ENCODE data around the gene OOSP2. TPM values are rescaled to one million over a fixed set of nuclear protein-coding genes. Genes with fewer than 3 reads are reported as not detected.
A peak's percentile ranks its signal among the peaks of the same experiment; 100 is the strongest.

OOSP2 gene
- total RNA-seq (not detected), polyA plus RNA-seq (not detected)
- long read RNA-seq, donor 1 = 0 reads
- long read RNA-seq, donor 2 = 0 reads
- long read RNA-seq, donor 3 = 0 reads
- long read RNA-seq, donor 4 = 0 reads
- long read RNA-seq, donor 5 = 0 reads

DNA sequence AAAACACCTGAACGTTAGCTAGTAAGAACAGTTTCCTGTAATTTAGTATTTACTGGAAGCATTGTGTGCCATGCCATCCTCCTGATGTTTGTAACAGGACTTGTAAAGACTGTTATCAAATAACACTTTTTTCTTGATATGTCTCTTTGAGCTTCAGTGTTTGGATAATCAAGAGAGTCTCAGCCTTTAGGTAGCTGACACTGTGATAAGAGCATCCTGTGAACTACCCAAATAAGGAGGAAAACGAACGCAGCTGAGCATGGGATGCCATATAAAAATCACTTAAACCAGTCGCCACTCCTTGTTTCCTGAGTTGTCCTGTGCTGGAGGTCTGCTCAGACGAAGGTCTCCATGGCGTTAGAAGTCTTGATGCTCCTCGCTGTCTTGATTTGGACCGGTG lies at the start of gene OOSP2:
Gene OOSP2 (plus strand): TSS at position 301 of the 400 bp plus-strand sequence. CDS start 51 bp downstream, at position 352.
- no peaks in the 10 kb centered on the region for H3K36me3 ChIP-seq (ENCODE audit: control insufficient read depth in 4 of 4, insufficient read depth in 4 of 4, low read length in 4 of 4)
- TF ChIP-seq, protein P1, sequence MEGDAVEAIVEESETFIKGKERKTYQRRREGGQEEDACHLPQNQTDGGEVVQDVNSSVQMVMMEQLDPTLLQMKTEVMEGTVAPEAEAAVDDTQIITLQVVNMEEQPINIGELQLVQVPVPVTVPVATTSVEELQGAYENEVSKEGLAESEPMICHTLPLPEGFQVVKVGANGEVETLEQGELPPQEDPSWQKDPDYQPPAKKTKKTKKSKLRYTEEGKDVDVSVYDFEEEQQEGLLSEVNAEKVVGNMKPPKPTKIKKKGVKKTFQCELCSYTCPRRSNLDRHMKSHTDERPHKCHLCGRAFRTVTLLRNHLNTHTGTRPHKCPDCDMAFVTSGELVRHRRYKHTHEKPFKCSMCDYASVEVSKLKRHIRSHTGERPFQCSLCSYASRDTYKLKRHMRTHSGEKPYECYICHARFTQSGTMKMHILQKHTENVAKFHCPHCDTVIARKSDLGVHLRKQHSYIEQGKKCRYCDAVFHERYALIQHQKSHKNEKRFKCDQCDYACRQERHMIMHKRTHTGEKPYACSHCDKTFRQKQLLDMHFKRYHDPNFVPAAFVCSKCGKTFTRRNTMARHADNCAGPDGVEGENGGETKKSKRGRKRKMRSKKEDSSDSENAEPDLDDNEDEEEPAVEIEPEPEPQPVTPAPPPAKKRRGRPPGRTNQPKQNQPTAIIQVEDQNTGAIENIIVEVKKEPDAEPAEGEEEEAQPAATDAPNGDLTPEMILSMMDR (IDR thresholded peaks at IDR 0.05; ENCODE audit: control extremely low read depth, extremely low read depth) = no peak
- no peaks in the 10 kb centered on the region for H3K4me1 ChIP-seq (ENCODE audit: control insufficient read depth in 5 of 5, insufficient read depth in 5 of 5, low read length in 5 of 5)
- 86 to 89% methylated on average over 8 of the region's 8 CpGs for WGBS, 2 donors
- H3K9me3 ChIP-seq (ENCODE audit: control insufficient read depth in 4 of 4, insufficient read depth in 3 of 4, low read length in 3 of 4) = no peaks in the 10 kb centered on the region
- no peak within 1 kb of the TSS for H3K27ac ChIP-seq (ENCODE audit: low read depth in 1 of 2, low read length in 1 of 2)
- H3K4me3 ChIP-seq = no peak within 1 kb of the TSS
- no peak within 1 kb of the TSS for H3K9ac ChIP-seq (ENCODE audit: insufficient read depth in 1 of 2, low read length in 2 of 2)
- no peak for DNase-seq
- ATAC-seq (ENCODE audit: insufficient read depth, low FRiP score) = no peak
- H3K27me3 ChIP-seq (ENCODE audit: control insufficient read depth in 3 of 3, insufficient read depth in 3 of 3, low read length in 2 of 3) = no peaks in the 10 kb centered on the region

DNA sequence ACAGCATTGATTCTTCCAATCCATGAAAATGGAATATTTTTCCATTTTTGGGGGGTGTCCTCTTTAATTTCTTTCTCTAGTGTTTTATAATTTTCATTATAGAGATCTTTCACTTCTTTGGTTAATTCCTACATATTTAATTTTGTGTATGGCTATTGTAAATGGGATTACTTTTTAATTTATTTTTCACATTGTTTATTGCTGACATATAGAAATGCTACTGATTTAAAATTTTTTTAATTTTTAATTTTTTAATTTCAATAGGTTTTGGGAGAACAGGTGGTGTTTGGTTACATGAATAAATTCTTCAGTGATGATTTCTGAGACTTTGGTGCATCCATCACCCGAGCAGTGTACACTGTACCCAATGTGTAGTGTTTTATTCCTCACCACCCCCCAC lies 49.8 kb upstream of the OOSP2 start:
- TF ChIP-seq, protein P1 (IDR thresholded peaks at IDR 0.05; ENCODE audit: control extremely low read depth, extremely low read depth) = no peak
- Histone ChIP-seq H3K9me3 (ENCODE audit: control insufficient read depth in 4 of 4, insufficient read depth in 3 of 4, low read length in 3 of 4) (peaks cover 0 to 10% (median 5%) of the 10 kb centered on the region in 4 donors), H3K4me3 (no peak overlapping the region), H3K36me3 (ENCODE audit: control insufficient read depth in 4 of 4, insufficient read depth in 4 of 4, low read length in 4 of 4) (no peaks in the 10 kb centered on the region), H3K27ac (ENCODE audit: low read depth in 1 of 2, low read length in 1 of 2) (no peak overlapping the region), H3K4me1 (ENCODE audit: control insufficient read depth in 5 of 5, insufficient read depth in 5 of 5, low read length in 5 of 5) (no peaks in the 10 kb centered on the region), H3K27me3 (ENCODE audit: control insufficient read depth in 3 of 3, insufficient read depth in 3 of 3, low read length in 2 of 3) (no peaks in the 10 kb centered on the region), H3K9ac (ENCODE audit: insufficient read depth in 1 of 2, low read length in 2 of 2) (no peak overlapping the region)
- DNase-seq = no peak
- ATAC-seq (ENCODE audit: insufficient read depth, low FRiP score) = no peak
- WGBS, 2 donors = 87 to 92% methylated on average over 1 of the region's 1 CpG

DNA sequence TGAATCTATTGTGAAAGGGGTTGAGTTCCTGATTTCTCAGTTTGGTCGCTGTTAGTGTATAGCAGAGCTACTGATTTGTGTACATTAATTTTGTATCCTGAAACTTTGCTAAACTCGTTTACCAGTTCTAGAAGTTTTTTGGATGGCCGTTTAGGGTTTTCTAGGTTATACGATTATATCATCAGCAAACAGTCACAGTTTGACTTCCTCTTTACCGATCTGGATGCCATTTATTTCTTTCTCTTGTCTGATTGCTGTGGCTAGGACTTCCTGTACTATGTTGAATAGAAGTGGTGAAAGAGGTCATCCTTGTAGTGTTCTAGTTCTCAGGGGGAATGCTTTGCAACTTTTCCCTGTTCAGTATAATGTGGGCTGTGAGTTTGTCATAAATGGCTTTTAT lies 47.8 kb upstream of the OOSP2 start:
- TF ChIP-seq, protein P1 (IDR thresholded peaks at IDR 0.05; ENCODE audit: control extremely low read depth, extremely low read depth) = no peak
- ATAC-seq (ENCODE audit: insufficient read depth, low FRiP score) (no peak), DNase-seq (no peak)
- Histone ChIP-seq H3K27ac (ENCODE audit: low read depth in 1 of 2, low read length in 1 of 2) (no peak overlapping the region), H3K27me3 (ENCODE audit: control insufficient read depth in 3 of 3, insufficient read depth in 3 of 3, low read length in 2 of 3) (no peaks in the 10 kb centered on the region), H3K4me1 (ENCODE audit: control insufficient read depth in 5 of 5, insufficient read depth in 5 of 5, low read length in 5 of 5) (no peaks in the 10 kb centered on the region), H3K9ac (ENCODE audit: insufficient read depth in 1 of 2, low read length in 2 of 2) (no peak overlapping the region), H3K36me3 (ENCODE audit: control insufficient read depth in 4 of 4, insufficient read depth in 4 of 4, low read length in 4 of 4) (no peaks in the 10 kb centered on the region), H3K9me3 (ENCODE audit: control insufficient read depth in 4 of 4, insufficient read depth in 3 of 4, low read length in 3 of 4) (peaks cover 0 to 10% (median 3%) of the 10 kb centered on the region in 4 donors), H3K4me3 (no peak overlapping the region)
- 28 to 54% methylated on average over 5 of the region's 5 CpGs for WGBS, 2 donors

DNA sequence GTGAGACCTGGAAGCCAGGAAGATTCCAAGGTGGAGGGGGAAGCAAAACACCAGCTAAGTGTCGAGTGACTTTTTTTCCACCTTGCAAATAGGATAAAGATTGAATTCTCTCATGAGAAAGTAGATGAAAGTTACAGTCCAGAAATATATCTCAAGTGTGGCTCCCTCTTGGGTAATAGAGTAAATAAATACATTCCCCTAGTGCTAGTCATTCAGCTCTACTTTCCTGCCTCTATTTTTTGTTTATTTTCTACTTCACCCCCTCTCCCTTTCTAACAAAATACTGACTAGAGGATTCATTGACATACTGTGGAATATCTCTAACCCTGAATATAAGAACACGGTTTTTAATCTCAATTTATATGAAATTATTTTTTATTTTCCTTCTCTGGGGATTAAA lies 42.4 kb upstream of the OOSP2 start:
- no peak overlapping the region for H3K27ac ChIP-seq (ENCODE audit: low read depth in 1 of 2, low read length in 1 of 2)
- ATAC-seq (ENCODE audit: insufficient read depth, low FRiP score) (no peak), DNase-seq (peak in 1 of 3 donors; percentile 1)
- 54 to 92% methylated on average over 2 of the region's 2 CpGs for WGBS, 2 donors
- H3K9ac ChIP-seq (ENCODE audit: insufficient read depth in 1 of 2, low read length in 2 of 2) = no peak overlapping the region
- no peaks in the 10 kb centered on the region for H3K36me3 ChIP-seq (ENCODE audit: control insufficient read depth in 4 of 4, insufficient read depth in 4 of 4, low read length in 4 of 4)
- H3K4me3 ChIP-seq = no peak overlapping the region
- H3K27me3 ChIP-seq (ENCODE audit: control insufficient read depth in 3 of 3, insufficient read depth in 3 of 3, low read length in 2 of 3) = no peaks in the 10 kb centered on the region
- H3K4me1 ChIP-seq (ENCODE audit: control insufficient read depth in 5 of 5, insufficient read depth in 5 of 5, low read length in 5 of 5) = no peaks in the 10 kb centered on the region
- TF ChIP-seq, protein P1 (IDR thresholded peaks at IDR 0.05; ENCODE audit: control extremely low read depth, extremely low read depth) = no peak
- H3K9me3 ChIP-seq (ENCODE audit: control insufficient read depth in 4 of 4, insufficient read depth in 3 of 4, low read length in 3 of 4) = no peaks in the 10 kb centered on the region
